ENCODE results near the gene LIMS4.
"Not testable (repeated sequence)": the region's sequence is repeated elsewhere in the genome, so short reads cannot be mapped to it uniquely, and the experiment has no call there.

The LIMS4 gene, protein sequence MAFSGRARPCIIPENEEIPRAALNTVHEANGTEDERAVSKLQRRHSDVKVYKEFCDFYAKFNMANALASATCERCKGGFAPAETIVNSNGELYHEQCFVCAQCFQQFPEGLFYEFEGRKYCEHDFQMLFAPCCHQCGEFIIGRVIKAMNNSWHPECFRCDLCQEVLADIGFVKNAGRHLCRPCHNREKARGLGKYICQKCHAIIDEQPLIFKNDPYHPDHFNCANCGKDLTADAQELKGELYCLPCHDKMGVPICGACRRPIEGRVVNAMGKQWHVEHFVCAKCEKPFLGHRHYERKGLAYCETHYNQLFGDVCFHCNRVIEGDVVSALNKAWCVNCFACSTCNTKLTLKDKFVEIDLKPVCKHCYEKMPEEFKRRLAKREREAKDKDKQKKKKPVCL

GRCh38 chr2:110472171-110473058, at the start of gene LIMS4:
Gene LIMS4, minus strand, starts transcription at chr2:110472816. Its CDS starts 38 bp downstream, at chr2:110472778.
- DNase-seq: not testable (repeated sequence)

DNA sequence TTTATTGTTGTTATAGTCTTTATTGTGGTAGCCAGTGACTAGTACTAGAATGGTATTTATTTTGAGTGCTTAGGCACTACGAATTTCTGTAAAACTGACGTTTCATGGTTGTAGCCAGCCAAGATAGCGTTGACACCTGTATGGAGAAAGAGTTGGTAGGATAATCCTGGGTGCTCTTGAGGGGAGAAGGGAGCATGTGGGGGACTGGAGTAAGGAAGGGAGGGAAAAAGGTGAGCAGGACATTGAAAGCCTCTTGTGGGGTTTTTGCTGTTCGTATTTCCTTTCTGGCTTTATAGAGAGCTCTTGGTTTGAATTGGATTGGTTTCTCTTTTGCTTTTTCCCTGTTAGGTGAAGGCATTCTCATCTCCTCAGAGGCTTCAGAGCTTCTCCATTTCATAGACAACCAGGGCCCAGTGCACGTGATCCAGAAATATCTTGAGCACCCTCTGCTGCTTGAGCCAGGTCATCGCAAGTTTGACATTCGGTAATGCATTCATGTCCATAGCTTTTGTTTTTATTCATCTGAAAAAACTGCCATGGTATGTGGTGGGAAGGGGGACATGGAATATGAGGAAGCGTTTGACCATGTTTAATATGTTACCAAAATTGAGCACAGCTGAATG, 27.2 kb upstream of the LIMS4 start:
- DNase-seq: not testable (repeated sequence)

GRCh38 chr2:110496027-110496426, 23.4 kb upstream of the LIMS4 start:
- not testable (repeated sequence) for DNase-seq

- not testable (repeated sequence) for DNase-seq
Observed at GRCh38 chr2:110494488-110494887, 21.9 kb upstream of the LIMS4 start.

GRCh38 chr2:110488991-110489390, 16.4 kb upstream of the LIMS4 start:
- not testable (repeated sequence) for DNase-seq

DNA sequence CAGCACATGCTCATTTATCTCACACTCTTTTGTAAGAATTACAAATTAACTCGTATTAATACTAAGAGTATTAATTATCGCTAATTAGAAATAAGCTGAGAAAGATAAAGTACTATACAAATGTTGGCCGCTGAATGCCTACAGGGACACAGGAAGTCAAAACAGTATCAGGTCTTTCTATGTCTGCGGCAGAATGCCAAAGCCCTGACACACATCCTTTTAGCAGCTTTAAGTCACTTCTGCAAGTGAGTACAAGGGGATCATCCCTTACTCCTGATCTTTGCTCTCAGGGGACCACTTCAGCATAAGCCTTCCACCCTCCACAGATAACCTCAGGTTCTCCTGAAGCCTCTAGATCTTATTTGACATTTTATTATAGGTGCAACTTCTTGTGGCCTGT, 10.1 kb upstream of the LIMS4 start:
- not testable (repeated sequence) for DNase-seq

- DNase-seq: not testable (repeated sequence)
Observed at GRCh38 chr2:110481200-110481599, 8.6 kb upstream of the LIMS4 start.

DNA sequence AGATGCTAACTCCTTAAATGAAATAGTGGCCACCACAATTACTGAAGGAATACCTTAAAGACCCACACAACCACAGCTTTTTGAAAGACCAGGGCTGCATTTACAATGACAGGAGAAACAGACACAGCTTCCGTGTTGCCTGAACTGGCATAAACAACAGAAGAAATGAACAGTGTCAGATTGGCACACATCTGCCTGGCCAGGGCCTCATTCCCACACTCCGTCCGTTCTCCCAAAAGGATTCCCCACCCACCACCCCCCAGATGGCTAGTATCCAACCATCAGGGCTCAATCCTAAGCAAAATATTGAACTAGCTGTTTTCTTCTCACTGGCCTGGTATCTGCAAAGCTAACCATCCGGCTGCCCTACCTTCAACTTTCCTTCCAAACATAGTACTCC, 7.5 kb upstream of the LIMS4 start:
- not testable (repeated sequence) for DNase-seq

DNA sequence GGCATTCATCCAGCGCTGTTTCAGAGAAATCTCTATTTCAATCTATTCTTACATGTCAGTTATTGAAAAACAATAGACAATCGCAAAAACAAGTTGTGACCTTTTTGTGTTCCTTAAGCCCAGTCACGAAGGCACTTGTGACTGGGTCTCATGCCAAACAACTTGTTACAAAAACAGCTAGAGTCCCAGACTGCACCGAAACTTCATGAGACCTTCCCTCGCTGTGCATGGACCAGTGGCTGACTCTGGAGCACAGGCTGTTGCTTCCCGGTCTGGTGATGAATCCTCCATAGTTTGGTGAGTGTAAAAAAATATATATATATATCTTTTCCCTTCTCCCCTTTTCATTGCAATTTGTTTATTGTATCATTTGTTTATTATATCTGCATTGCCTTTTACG, 4.8 kb upstream of the LIMS4 start:
- not testable (repeated sequence) for DNase-seq

DNA sequence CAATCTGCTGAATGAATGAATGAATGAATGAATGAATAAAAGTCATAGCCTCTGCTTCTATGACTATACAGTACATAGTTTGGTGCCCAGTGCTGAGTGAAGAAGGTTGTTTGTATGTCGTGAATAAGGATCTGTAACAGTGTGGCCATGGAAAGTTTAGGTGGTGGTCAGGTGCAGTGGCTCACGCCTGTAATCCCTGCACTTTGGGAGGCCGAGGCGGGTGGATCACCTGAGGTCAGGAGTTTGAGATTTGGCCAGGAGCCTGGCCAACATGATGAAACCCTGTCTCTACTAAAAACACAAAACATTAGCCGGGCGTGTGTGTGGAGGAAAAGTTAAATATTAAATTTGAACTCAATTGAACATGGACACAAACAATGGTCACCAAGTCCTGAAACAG, 4.3 kb upstream of the LIMS4 start:
- DNase-seq: not testable (repeated sequence)

DNA sequence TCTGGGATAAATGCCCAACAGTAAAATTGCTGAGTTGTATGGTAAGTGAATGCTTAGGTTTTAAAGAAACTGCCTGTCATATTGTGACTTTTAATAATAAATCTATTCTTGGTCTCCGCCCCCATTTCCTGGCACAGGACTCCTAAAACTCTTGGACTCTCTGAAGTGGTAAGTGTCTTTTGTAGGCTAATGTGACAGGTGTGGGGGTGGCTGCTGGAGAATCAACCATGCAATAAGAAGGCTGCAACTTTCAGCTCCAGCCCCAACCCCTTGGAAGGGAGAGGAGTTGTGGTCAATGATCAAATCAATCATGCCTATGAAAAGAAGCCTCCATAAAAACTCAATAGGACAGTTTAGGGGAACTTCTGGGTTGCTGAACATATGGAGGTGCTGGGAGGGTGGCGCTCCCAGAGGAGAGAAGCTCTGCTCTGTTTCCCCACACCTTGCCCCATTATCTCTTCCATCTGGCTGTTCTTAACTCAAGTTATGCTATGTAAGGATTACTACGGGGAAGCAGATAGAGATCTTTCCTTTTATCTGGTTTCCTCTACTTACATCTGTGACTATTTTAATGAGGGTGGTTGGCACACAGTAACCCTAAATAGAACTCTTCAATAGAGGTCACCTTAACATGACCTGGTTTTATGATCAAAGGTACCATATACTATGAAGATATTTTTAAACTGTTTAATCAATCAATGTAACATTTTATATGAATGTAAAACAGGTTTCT, 3.2 kb upstream of the LIMS4 start:
- not testable (repeated sequence) for DNase-seq

DNA sequence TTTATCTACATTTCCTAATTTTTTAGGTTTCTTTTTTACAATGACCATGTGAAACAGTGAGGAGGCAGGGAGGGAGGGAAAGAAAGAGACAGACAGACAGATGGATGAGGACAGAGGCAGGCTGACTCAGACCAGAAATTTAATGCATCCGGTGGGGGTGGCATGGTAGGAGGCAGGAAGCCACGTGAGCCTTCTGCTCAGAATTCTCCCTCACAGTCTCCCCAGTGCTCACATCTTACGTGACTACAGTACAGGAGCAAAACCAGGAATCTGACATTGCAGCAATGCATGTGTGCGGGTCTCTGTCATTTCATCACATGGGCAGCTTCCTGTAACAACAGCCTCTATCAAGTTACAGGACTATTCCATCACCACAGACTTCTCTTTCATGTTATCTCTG, 2.3 kb upstream of the LIMS4 start:
- not testable (repeated sequence) for DNase-seq

DNA sequence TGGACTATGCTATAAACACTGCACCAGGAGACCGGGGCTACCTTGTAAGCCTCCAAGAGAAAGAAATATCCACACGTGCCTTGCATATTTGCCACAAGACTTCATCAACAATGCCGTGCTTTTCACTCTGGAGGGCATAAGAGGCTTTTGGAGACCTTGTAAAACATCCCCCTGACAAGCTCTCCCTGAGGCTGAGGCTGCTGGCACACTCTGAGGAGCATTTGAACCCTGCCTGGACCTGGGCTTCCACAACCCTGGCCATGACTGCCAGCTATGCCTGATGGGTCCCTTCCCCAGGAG, 393 bp upstream of the LIMS4 start:
- not testable (repeated sequence) for DNase-seq

DNA sequence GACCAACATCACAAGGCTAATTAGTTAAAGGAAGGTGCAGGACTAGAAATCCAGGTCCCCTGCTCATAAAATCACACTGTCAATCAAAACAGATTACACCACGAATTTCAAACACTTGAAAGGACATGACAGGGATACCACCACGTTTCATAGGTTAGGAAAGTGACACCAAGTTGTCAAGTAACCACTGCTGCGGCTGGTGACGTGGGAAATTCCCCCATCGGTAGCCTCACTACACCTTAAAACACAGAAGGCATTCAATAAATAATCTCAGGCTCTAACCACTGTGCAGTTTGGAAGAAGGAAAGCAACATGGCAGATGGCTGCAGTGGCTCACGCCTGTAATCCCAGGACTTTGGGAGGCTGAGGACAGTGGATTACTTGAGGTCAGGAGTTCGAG, 3.7 kb downstream of the LIMS4 start:
- DNase-seq: not testable (repeated sequence)

DNA sequence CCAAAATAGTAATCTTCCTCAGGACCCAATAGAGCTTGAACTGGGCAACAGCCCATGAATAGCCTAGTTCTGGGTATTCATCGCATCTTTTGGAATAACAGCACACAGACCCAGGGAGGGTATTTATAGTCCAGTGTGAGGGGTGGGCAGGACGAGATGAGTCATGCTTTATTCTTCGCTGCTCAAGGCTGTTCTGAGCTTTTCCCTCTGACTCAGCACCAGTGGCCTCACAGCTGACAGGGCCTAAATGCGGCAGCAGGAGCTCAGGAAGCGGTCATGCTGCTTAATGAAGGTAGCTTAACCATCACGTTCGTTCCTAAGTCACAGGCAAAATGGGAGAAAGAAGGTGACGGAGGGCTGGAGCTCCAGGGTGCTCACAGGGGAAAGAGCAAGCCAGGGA, 7.3 kb downstream of the LIMS4 start:
- not testable (repeated sequence) for DNase-seq

DNA sequence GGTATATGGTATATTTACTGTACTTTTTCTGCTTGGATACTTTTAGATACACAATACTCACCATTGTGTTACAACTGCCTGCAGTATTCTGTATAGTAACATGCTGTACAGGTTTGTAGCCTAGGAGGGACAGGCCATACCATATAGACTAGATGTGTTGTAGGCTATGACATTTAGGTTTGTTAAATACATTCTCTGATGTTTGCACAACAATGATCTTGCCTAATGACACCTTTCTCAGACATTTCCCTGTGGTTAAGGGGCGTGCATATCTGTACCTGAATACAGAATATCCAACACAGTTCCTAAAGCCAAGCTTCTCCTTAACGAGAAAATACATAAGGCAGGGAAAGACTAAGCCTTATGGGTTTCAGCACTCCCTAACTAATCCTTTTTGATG, 10.2 kb downstream of the LIMS4 start:
- not testable (repeated sequence) for DNase-seq

DNA sequence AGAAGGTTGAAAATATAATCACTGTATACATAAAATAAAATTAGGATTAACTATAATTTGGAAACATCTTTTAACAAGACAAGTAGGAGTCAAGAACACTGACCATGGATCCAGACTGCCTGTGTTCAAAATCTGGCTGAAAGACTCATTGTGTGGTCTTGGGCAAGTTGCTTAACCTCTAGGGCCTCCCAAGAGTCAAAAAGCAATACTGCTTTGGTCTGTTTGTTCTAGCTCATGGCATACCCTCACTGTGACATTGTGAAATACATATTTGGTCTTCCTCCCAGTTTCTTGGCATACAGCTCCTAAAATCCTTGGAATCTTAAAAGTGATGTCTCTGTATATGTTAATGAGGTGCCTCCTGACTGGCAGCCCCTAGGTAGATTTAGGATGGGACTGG, 12.3 kb downstream of the LIMS4 start:
- DNase-seq: not testable (repeated sequence)

GRCh38 chr2:110457214-110457590, 15.4 kb downstream of the LIMS4 start:
- not testable (repeated sequence) for DNase-seq

DNA sequence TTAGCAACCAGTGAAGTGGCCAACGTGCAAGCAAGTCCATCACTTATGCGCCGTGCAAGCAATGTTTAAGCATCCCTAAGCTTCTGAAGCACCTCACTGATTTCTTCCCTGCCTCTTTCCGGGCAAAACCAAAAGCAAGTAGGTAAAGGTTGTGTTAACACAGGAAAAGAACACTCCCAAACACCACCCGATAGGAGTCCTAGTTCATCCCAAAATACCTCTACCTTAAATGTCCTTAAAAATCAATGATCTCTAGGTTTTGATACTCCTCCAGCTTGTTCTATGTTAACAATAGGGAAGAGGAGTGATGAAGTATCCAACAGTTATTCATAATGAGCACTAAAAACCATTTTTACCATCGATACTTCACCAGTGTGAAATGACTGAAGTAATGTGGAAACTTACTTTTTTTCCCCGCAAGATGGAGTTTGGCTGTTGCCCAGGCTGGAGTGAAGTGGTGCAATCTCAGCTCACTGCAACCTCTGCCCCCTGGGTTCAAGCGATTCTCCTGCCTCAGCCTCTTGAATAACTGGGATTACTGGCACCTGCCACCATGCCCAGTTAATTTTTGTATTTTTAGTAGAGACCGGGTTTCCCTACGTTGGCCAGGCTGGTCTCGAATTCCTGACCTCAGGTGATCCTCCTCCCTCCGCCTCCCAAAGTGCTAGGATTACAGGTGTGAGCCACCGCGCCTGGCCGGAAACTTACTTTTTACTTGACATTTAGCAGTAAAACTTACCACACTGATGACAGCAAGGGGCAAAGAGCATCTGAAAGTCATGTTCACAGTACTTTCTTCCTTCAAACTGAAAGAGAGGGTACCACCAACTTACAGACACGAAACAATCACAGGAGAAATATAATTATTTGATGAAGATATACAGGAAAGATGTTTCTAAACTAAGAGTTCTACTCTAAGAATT, 16.1 kb downstream of the LIMS4 start:
- not testable (repeated sequence) for DNase-seq

- DNase-seq: not testable (repeated sequence)
Observed at GRCh38 chr2:110455080-110455670, 17.4 kb downstream of the LIMS4 start.

DNA sequence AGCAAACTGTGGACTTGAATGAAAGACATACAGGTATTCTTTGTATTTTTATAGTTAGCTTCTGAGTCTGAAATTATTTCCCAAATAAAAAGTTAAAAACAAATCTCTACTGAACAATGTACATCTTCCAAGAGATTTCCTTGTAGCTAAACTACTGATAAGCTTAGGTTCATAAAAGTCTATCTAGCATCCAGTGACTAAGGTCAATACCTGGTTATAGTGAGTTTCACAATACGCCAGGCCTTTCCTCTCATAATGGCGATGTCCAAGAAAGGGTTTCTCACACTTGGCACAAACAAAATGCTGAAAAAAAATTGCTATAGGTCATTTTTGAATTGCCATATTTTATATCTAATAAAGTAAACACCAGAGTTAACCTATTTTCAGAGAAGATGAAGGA, 21.7 kb downstream of the LIMS4 start:
- DNase-seq: not testable (repeated sequence)
